C4-2B (cell line): ENCODE measurements around the gene FHIT.

Source experiments
- CTCF ChIP-seq: fragments of 450-650 bp; conservative IDR thresholded peaks from 2 replicates; pipeline ENCODE4 v1.5.1; 2017; ENCODE audit warnings: mild to moderate bottlenecking
- ZFX ChIP-seq: fragments of 450-650 bp; IDR thresholded peaks from 2 replicates; pipeline ENCODE4 v1.6.1; 2017

DNA sequence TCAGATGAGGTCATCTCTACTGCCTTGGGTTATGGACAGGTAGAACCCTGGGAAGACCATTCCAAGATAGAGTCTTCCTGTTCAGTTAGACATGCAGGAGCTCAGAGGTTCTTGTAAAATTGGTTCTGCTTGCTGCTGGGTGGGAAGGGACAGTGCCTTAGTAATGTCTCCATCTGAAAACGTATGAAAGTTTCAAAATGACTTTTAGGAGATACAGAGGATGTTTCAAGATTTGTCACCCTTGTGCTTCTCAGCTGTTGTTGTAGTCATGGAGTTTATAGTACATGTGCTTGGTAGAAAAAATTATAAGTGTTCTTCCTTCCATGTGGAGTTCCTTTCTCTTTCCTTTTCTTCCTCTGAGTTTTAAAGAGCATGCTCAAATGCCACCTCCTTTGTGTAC is 1316.2 kb downstream of the FHIT start:
- TF ChIP-seq CTCF (no peak), ZFX (no peak)
